GM21360 (cell line): ENCODE measurements around the gene NKD1.

ENCODE experiments used
- ATAC-seq: cut with Tn5 transposase; IDR thresholded peaks from one replicate; pipeline ENCODE4 v1.9.1; 2021; ENCODE audit warnings: mild to moderate bottlenecking, moderate library complexity; ENCODE audit not compliant: unreplicated experiment

The NKD1 gene

DNA sequence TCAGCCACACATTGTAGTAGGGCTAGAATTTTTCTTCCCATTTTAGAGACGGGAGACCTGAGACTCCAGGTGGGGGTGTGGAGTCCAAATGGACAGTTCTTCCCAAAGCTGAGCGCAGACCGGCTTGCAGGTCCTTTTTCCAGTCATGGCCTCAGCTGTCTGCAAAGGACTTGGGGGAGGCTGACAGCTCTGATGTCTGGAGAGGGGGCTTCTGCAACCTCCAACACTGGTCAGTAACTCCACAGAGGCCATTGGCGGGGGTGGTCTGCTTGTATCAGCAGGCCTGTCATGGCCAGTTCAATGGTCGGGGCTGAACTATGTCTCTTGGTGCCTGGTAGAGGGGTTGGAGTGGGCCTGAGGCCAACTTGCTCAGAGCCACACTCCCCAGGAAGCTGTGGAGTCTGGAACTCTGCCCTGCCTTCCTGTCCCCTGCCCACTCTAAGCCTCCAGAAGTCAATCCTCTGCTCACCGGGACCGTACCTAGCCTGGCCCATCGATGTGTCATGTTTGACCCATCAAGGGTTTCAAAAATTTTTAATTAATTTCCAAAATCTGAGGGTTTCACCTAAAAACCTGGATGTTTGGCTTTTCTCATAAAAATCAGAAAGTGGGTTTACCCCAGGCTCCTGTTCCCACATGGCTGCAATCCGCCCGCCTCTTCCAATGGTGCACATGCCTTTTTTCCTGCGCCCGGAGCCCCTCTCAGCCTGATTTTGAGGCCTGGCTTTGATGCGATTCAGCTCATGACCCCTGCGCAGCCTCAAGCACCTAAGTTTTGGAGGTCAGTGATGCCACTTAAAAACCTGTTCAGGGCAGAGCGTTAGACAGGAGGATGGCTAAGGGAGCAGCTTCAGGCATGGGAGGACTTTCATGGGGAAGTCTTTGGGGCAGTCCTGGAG, 93.0 kb downstream of the NKD1 start:
- ATAC-seq = no peak

DNA sequence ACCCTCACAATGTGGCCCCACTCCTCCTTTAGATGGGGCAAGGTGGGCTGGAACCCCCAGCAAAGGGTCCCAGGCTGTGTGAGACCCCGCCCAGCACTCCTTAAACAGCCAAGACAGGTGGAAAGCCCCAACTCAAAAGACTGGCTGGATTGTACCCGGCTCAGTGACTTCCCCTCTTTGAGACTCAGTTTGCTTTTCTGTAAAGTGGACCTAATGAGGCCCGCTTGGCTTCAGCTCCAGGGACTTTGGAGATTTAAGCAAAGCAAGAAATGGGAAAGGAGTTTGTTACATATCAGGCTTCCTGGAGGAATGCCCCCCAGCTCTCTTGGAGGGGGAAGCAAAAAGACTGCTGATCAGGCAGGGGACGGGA, 93.6 kb downstream of the NKD1 start:
- no peak for ATAC-seq

DNA sequence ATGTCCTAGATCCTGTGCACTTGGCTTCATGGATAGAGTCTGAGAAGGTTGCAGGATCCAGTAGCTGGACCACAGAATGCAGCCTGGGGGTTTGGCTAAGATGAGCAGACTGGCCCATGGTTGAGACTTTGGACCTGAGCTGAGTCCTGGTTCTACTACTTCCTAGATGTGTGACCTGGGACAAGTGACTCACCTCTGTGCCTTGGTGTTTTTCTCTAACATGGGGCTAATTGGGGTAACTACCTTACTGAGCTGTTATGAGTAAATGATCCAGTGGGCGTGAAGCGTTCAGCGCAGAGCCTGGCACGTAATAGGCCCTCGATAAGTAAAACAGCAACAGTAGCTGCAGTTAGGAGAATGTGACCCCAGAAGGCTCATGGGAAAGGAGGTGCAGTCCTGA, 94.2 kb downstream of the NKD1 start:
- no peak for ATAC-seq

DNA sequence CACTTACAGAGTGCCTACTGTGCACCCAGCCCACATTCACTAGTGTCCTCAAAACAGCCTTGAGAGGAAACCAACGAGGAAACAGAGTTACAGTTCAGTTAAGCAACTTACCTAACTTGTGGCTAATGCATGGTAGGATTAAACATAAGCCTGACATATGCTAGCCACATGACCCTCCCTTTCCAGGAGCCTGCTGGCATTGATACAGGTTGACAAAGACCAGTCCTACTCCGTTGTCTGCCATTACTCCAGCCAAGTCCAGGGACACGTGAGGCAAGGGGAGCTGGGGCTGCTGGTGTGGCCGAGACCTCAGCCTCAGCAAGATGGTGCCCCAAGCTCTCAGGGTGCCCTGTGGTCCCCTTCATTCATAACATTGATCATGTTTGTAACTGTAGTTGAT, 95.0 kb downstream of the NKD1 start:
- no peak for ATAC-seq

DNA sequence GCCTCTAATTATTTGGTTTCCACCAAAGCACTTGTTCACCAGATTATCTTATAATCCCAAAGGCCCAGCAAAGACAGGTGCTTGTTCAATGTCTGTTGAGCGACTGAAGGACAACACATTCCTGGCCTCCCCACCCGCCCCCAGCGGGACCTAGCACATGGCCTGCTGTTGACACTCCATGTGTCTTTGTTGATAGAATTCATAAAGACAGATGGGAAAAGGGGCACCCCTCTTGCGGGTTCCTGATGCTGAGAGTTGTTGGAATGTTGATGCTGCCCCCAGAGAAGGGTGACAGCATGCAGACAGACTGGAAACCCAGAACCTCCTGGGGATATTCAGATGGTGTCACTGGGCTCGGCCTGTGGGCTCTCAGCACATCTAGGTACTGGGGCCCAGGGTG, 96.0 kb downstream of the NKD1 start:
- no peak for ATAC-seq

DNA sequence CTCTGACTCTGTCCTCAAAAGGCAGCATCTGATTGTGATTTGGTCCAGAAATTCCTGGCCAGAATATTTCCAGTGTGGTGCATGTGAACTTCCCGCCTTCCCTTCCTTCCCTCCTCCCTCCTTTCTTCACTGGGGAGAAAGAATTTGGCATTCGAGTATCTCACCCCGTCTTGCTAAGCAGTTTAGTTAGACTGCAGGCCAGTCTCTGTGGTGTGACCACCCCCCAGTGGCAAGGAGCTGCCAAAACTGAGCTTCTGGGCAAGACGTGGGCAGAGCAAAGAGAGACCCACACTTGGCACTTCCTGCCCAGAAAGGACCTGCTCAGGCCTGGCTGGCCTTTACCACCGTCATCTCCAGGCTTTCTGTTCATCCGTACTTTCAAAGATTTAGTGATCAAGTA, 96.5 kb downstream of the NKD1 start:
- no peak for ATAC-seq

DNA sequence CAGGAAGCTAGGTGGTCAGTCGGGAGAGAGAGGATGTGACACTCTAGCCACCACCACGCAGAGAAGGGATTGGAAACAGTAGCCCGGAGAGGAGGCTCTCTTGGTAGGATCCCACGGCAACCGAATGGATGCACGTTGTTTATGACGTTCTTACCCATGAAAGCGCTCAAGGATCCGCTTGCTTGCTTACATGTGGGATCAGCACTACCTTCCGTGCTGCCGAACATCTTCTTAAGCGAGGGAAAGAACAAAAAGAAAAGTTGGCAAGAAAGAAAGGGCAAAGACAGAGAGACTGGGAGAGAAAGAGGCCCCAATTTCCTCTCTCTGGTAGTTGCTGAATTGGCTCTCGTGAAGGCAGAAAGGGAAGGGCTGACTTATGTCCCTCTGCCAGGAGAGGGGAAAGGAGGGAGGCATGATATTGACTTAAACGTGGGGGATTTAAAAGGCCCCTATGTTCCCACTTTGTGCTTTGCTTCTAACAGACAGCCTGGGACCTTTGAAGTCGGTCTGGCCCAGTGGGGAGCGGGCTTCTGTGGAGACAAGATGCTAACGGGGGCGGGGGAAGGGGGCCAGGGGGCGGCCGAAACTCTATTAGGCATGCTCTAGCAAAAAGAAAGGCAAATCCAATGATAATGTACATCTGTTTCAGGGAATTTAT, 97.5 kb downstream of the NKD1 start:
- ATAC-seq = no peak

DNA sequence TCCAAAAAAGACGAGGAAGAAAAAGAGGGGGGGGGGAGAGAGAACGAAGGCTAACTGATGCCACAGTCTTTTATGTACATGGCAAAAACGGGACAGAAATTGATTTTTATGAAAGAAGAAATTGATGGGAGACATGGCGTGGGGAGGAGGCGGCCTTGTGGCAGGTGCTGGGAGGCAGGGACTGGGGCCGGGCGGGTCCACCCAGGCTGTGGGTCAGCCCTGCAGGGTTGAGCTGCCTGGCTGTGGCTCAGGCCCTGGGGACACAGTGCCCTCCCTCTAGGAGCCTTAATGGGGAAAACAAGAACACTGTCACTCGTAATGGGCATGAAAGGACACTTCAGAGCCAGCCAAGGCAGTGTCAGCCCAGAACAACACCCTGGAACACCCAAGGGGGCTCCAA, 98.1 kb downstream of the NKD1 start:
- ATAC-seq = no peak

DNA sequence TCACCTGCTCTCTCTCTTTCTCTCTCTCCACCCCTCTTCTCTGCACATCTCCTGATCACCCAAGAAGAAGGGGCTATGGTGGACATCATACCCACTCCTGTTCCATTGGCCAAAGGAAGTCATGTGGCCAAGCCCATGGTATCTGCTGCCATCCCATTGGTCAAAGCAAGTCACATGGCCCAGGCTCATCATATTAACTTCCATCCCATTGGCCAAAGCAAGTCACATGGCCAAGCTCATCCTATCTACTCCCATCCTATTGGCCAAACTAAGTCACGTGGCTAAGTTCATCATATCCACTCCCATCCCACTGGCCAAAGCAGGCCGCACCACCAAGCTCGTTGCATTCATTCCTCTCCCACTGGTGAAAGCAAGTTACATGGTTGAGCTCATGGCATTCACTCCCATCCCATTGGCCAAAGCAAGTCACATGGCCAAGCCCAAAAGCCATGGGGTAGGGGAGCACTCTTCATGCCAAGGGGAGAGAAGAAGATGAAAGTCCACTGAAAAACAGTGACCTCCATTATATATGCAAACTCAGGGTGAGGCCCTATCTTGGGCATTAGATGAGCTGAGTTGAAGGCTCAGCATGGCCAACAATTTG, 103.7 kb downstream of the NKD1 start:
- no peak for ATAC-seq

DNA sequence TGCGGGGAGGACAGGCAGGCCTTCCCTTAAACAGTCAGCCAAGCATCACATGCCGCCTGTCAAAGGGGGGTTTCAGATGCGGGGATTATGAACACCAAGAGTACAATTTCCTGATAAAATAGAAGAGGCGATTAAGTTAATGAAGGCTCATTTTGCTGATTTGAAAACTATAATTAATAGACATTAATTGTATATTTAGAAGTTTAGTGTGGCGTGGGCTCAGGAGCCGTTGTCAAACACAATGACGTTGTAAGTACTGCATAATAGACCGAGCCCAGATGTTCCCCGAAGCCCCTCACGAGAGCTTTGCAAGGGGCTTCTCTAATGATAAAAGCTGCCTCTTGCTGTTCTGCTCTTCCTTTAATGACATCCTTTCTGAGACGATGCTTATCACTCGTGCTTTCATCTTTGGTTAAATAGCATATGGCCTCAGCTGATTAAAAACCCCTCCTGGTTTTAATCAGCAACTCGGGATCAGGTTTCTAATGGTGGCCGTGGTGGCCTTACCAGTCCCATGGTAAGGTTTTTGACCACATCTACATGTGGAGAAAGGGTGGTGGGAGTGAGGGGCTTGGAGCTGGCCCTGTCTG, 104.7 kb downstream of the NKD1 start:
- no peak for ATAC-seq

DNA sequence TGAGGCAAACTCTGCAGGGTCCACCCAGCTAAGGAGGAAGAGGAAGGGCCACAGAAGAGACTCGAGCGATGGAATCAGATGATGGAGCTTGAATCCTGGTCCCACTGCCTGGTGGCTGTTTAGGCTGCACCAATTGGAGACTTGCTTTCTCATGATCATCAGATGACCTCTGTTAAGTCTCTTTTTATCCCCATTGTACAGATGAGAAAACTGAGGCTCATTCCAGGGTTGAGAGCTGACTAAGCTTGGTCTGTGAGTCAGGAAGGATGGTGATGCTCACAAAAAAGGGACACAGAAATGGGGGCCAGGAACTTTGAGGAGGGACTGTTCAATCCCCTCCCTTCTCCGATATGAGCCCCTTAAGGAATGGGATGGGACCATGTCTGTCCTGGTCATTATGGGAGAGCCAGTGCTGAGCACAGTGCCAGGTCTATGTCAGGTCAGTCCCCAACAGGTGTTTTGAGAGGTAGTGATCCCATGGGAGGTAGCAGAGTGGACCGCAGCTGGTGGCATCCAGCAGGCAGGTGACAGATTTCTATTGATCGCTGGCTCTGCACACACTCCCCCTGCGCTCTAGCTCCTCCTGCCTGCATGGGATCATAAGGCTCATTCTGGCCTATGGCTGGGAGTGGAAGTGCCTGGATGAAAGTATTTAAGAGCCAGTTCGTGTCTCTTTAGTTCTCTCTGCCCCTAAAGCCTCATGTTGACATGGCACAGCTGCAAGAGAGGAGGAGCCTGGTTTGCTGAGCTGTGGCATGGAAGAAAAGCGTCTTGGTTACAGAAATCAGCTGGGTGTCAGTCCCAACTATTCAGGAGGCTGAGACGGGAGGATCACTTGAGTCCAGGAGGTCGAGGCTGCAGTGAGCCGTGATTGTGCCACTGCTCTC, 105.7 kb downstream of the NKD1 start:
- ATAC-seq = no peak

DNA sequence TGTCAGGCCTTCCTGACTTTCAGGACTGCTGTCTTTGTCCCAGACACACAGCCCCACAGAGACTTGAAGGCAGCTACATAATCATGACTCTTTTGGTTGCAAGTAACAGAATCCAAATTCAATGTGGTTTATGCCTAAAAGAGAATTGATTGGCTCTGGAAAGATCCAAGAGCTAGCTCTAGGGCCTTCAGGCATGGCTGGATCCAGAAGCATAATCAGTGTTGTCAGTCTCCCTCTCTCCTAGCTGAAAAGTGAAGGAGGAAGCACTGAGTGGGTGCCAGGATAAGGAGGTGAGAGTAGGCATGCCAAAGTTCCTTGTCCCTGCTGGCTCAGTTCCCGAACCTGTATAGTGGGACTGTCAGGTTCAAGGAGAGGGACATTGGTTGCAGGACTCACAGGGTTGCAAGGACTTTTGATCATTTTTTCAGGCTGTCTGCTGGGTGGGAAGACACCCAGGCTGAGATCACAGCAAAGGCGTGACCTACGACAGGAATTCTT, 107.4 kb downstream of the NKD1 start:
- ATAC-seq = no peak

DNA sequence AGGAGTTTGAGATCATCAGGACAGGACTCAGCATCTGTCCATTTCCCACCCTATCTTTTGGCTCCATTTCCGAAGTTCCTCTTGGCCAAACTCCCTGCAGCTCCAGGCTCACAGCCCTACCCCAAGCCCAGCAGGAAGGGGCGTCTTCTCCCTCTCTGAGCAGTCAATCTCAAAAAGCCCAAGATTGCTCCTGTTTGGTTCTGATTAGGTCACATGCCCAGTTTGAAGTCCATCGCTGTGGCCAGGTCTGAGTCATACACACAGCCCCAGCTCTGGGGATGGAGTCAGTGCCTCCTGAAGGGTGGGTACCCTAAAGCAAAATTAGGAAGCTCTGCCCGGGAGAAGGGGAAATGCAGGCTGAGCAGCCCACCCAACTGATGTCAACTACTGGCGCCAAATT, 109.0 kb downstream of the NKD1 start:
- no peak for ATAC-seq

DNA sequence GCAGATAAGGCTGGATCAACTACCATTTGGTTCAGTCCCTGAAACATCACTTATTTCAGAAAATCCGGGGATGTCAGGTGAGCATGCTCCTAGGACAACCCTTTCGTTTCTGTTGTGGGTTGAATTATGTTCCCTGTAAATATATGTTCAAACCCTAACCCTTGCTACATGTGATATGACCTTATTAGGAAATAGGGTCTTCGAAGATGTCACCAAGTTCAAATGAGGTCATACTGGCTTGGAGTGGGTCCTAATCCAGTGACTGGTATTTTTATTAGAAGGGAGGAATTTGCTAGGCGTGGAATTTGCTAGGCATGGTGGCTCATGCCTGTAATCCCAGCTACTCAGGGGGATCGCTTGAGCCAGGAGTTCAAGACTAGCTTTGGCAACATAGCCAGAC, 111.6 kb downstream of the NKD1 start:
- no peak for ATAC-seq

DNA sequence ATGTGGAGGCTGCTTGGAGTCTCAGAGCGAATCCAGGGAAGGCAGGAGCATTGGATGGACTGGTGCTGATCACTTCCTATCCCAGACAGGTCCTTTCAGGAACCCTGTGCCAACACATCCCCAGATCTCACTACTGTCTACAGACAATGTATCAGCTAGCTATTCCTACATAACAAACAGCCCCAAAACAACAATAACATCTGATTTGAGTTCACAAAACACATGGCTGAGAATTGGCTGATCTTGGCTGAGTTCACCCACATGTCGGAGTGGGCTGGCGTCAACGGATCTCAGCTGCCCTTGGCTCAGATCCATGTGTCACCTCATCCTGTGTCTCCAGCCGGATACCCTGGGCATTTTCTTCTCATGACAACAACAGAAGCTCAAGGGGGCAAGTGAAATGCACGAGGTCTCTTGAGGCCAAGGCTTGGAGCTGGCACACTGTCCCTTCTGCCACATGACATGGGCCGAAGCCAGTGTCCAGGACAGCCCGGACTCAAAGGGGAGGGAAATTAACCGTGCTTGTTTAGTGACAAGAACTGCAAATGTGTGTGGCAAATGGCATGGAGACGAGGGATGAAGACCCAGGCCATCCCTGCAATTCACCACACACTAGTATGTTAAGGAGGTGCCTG, 114.2 kb downstream of the NKD1 start:
- no peak for ATAC-seq

DNA sequence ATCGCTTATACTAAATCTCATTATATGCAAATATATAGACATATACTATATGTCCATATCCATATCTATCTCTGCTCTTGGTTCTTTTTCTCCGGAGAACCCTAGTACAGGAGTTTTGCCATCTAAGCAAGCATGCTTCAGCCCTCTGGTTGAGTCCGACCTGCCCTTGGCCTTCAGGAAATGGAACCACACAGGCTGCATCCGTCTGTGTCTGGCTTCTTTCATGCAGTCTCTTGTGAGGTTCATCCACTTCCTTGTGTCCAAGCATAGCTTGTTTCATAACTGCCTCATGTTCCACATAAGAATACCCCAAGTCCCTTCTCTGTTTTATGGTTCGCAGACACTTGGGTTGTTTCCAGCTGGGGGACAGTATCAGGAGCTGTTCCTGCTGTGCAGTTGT, 116.1 kb downstream of the NKD1 start:
- ATAC-seq = no peak

DNA sequence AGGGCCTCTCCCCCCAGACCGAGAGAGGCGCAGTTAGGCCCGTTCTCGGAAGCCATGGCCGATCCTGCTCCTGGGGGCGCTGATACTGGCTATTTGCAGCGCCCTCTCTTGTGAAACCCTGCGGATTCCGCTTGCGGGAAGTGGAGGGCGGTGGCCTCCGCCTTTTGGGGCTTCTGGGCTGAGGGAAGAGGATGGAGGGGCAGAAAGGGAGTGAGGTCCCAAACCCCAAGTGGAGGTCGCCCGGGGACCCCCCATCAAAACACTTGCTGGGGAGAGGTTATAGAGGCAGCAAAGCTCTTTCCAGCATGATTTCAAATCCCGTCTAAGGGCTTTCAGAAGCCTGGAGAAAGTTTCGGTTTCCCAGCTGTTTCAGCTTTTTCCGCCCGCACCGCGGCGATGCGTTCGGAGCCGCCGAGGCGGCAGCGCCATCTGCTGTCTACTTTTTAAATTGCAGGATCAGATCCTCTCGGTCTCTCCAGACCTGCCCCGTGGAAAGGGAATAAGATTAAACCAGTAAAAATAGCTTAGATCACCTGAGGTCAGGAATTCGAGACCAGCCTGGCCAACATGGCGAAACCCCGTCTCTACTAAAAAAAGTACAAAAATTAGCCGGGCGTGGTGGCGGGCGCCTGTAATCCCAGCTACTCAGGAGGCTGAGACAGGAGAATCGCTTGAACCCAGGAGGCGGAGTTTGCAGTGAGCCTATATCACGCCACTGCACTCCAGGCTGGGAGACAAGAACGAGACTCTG, 117.1 kb downstream of the NKD1 start:
- no peak for ATAC-seq

DNA sequence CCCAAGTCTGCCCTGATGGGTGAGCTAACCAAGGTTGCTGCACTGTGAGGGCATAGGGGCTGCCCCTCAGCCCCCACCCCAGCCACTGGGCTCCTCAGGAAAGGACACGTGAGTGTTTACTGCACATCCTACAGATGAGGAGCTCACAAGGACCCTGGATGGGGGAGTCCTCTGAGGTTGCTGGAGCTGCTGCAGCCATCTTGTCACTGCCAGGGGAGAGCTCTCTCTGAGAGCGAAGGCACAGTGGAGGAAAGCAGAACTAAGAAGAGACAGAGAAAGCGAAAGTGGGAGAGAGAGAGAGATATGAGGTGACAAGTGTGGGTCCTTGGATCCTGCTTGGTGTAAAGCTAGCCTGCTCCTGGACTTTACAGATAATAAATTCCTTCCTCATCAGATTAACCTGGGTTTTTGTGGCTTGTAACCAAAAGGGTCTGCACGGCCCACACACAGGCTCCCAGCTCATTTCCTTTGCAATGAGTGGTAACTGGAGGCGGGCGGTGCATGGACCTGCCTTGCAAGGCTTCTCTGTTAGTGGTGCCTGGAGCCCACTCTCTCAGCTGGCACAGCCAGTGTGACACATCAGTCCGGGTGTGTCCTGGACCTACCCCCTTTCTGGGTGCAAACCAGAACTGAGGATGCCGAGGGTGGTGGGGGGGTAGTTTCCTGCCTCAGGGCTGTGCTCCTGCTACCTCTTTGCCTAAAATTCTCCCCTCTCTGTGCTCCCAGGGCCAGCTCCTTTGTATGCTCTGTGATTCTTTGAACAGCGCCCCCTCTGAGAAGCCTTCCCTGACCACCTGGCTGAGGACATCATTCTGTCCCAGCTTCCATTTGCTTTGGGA, 118.7 kb downstream of the NKD1 start:
- ATAC-seq = peak; percentile 85
